ENCODE results near the gene SLC22A16. TPM values are rescaled to one million over a fixed set of nuclear protein-coding genes. Genes with fewer than 3 reads are reported as not detected.

SLC22A16 gene
- total and polyA plus RNA-seq, 10 of the 15 experiments (the other 5 are each of a cell fraction or from before 2014, with no cell fraction given), result not detected

- RAD21 ChIA-PET (ENCODE audit: unreplicated experiment), result interaction anchor here (0.6 to 1.0 kb wide), 3 partner anchors 11 to 334 kb away, joined by 3 to 4 read pairs (median 3); no protein-coding TSS in a partner anchor
- SMC1A ChIA-PET (ENCODE audit: uncharacterized antibody, unreplicated experiment), result interaction anchor here (0.7 to 1.0 kb wide), 2 partner anchors 8 to 45 kb away, joined by 3 read pairs; no protein-coding TSS in a partner anchor
- no peaks in the 10 kb centered on the region for H3K79me2 ChIP-seq (ENCODE audit: control insufficient read depth, insufficient read depth, low read length)
- in situ Hi-C loops (cut with MboI) (no loop called here), intact Hi-C loops (cut with micrococcal nuclease; ENCODE audit: unreplicated experiment) (no loop called here)
- no peaks in the 10 kb centered on the region for H4K20me1 ChIP-seq (ENCODE audit: control insufficient read depth, insufficient read depth)
- H3K9me3 ChIP-seq (replicated peaks; ENCODE audit: control insufficient read depth, insufficient read depth, low read length), result no peaks in the 10 kb centered on the region
- no peak for DNase-seq (ENCODE audit: low read depth, low spot score)
- no peak overlapping the region for H3K9ac ChIP-seq (ENCODE audit: control insufficient read depth, insufficient read depth, low read length)
- no peaks in the 10 kb centered on the region; the same call in 1 of the 2 replicates for H3K4me1 ChIP-seq (ENCODE audit: control insufficient read depth, insufficient read depth, low read length)
- POLR2A ChIA-PET, result no interaction called here
- no peak overlapping the region for H2AFZ ChIP-seq (ENCODE audit: control insufficient read depth, low read depth, low read length)
- H3K27me3 ChIP-seq (replicated peaks in 1 of 2; ENCODE audit: control insufficient read depth in 2 of 2, insufficient read depth in 2 of 2, low read length in 1 of 2), result peaks cover 0 to 4% of the 10 kb centered on the region in 2 experiments; a peak in 2 of 4 replicates
- ATAC-seq, result peak; percentile 92
- CTCF ChIA-PET, result interaction anchor here (0.6 kb wide), 1 partner anchor 37 kb away, joined by 3 read pairs; no protein-coding TSS in a partner anchor
- H3K27ac ChIP-seq (ENCODE audit: control insufficient read depth, insufficient read depth), result no peak overlapping the region
- WGBS (ENCODE audit: insufficient coverage, insufficient replicate concordance, low lambda C conversion rate, missing lambda C conversion rate), result 42% methylated on average over 7 of the region's 7 CpGs
- FAIRE-seq, result peak; percentile 66
- H3K4me3 ChIP-seq, result no peak overlapping the region
- BruUV-seq (replicated peaks), result no TSS peak
- no peak overlapping the region for H3K4me2 ChIP-seq (ENCODE audit: control insufficient read depth, insufficient read depth)
- no peaks in the 10 kb centered on the region for H3K36me3 ChIP-seq (ENCODE audit: control insufficient read depth in 2 of 2, insufficient read depth in 2 of 2, low read length in 1 of 2)
- TF ChIP-seq ATF7 (IDR thresholded peaks at IDR 0.05; ENCODE audit: low read depth) (peak; percentile 27; the same call in 1 of the 2 replicates), IKZF1 (conservative IDR thresholded peaks at IDR 0.05) (peak; percentile 49), MEF2B (IDR thresholded peaks at IDR 0.05; ENCODE audit: partially characterized antibody, poor library complexity, severe bottlenecking) (no peak), KDM1A (IDR thresholded peaks at IDR 0.05; ENCODE audit: borderline replicate concordance) (no peak), SIN3A (IDR thresholded peaks at IDR 0.05; ENCODE audit: low read depth, low read length) (no peak), SRF (IDR thresholded peaks at IDR 0.05; ENCODE audit: low read depth in 2 of 2, low read length in 2 of 2) (no peak), SREBF1 (IDR thresholded peaks at IDR 0.05; ENCODE audit: low read length) (no peak), E4F1 (IDR thresholded peaks at IDR 0.05; ENCODE audit: borderline replicate concordance, partially characterized antibody) (no peak), CBFB (IDR thresholded peaks at IDR 0.05; ENCODE audit: low read depth) (no peak), DPF2 (IDR thresholded peaks at IDR 0.05) (peak; percentile 45; the same call in 1 of the 2 replicates), HDGF (IDR thresholded peaks at IDR 0.05) (no peak), IKZF2 (IDR thresholded peaks at IDR 0.05) (peak in 1 of 2 experiments; percentile 15; a peak in 2 of 4 replicates), ZNF274 (IDR thresholded peaks at IDR 0.05; ENCODE audit: insufficient read depth, insufficient read length) (no peak), RELA (IDR thresholded peaks at IDR 0.05; ENCODE audit: borderline replicate concordance, partially characterized antibody) (no peak), TCF3 (IDR thresholded peaks at IDR 0.05; ENCODE audit: borderline replicate concordance, insufficient read depth, low read depth, low read length) (no peak), CREM (IDR thresholded peaks at IDR 0.05; ENCODE audit: low read depth) (no peak)
- TF ChIP-seq, protein P1, sequence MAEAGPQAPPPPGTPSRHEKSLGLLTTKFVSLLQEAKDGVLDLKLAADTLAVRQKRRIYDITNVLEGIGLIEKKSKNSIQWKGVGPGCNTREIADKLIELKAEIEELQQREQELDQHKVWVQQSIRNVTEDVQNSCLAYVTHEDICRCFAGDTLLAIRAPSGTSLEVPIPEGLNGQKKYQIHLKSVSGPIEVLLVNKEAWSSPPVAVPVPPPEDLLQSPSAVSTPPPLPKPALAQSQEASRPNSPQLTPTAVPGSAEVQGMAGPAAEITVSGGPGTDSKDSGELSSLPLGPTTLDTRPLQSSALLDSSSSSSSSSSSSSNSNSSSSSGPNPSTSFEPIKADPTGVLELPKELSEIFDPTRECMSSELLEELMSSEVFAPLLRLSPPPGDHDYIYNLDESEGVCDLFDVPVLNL (IDR thresholded peaks at IDR 0.05; ENCODE audit: low read depth, low read length), result no peak
- TF ChIP-seq, protein P2, sequence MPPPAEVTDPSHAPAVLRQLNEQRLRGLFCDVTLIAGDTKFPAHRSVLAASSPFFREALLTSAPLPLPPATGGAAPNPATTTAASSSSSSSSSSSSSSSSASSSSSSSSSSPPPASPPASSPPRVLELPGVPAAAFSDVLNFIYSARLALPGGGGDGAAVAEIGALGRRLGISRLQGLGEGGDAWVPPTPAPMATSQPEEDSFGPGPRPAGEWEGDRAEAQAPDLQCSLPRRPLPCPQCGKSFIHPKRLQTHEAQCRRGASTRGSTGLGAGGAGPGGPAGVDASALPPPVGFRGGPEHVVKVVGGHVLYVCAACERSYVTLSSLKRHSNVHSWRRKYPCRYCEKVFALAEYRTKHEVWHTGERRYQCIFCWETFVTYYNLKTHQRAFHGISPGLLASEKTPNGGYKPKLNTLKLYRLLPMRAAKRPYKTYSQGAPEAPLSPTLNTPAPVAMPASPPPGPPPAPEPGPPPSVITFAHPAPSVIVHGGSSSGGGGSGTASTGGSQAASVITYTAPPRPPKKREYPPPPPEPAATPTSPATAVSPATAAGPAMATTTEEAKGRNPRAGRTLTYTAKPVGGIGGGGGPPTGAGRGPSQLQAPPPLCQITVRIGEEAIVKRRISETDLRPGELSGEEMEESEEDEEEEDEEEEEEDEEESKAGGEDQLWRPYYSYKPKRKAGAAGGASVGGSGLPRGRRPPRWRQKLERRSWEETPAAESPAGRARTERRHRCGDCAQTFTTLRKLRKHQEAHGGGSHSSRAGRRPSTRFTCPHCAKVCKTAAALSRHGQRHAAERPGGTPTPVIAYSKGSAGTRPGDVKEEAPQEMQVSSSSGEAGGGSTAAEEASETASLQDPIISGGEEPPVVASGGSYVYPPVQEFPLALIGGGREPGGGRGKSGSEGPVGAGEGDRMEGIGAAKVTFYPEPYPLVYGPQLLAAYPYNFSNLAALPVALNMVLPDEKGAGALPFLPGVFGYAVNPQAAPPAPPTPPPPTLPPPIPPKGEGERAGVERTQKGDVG (CRISPR knock-in tag; IDR thresholded peaks at IDR 0.05), result no peak
Measured at GRCh38 chr6:110491644-110492317, 15.4 kb upstream of the SLC22A16 start.

Data from GM12878 (cell line).